ENCODE results near the gene ZBTB42. TPM values are rescaled to one million over a fixed set of nuclear protein-coding genes. Genes with fewer than 3 reads are reported as not detected.

ZBTB42 gene
- polyA plus RNA-seq, 3 donors: 2.8 to 8.4 (median 5.2) TPM

DNA sequence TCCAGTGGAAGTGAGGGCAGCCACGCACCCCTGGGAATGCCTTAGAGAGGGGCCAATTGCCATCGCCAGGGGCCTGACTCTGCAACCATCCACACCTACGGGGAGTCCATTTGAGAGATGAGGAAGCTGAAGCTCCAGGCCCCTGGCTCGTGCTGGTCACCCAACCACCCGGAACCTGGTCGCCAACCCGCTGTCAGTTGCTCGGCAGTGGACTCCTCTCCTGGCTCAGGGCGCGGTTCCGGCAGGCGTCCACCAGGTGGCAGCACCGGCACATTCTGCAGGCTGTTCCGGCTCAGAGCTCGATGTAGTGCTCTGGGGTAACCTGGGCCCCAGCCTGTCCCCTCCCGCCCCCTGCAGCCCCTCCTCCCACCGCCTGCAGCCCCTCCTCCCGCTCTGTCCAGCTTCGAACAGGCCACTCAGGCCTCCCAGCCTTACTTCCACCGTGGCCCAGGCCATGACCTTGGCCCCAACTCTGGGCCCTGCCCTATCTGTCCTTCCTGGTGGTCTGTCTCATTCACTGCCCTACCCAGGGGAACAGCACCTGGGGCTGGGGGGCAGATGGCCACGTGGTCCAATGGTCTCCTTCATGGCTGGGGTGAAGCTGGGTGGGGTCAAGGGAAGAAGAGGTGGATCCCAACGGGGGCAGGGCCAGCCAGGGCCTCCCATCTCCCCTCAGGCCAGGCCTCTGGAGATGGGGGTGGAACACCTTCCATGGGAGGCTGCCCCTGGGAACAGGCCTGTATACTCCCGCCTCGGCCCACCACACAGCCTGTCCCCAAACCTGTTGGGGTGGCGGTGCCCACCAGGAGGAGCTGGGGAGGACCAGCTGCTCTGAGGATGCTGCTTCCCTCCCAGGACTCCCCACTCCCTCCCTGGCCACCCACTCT is 32.2 kb upstream of the ZBTB42 start:
- WGBS, 3 donors: 12 to 15% (median 14%) methylated on average over 25 of the region's 25 CpGs
- no peak overlapping the region for H3K27ac ChIP-seq (ENCODE audit: low read depth, low read length)

DNA sequence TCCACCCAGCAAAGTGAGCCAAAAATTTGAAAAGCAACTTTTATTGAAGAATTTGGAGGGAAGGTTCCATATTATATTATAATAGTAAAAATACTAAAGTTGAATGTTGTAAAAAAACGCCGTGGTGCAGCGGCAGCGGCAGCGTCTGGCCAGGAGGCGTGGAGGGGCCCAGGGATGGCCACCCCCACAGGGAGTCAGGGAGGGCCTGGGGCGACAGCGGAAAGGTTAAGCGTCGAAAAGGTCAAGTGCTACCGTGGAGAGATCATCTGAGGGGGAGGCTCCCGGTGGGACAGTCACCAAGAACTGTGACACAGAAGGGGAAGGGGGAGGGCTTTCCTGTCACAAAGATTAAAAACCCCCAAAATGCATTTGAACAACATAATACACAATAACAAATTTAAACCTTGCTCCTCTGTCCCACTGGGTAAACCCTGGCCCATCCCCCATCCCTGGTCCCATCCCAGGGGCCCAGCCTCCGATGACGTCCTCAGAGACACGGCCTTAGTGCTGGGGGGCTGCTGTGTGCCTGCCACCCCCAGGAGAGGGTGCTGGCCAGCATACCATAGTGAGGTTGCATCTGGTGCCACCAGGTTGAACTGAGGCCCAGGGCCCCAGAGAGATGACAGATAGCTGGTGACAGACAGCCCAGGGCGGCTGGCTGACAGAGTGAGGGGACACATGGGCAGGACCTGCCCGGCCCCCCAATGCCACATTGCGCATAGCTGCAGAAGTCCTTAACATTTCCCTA is 31.4 kb upstream of the ZBTB42 start:
- no peak overlapping the region for H3K27ac ChIP-seq (ENCODE audit: low read depth, low read length)
- WGBS, 3 donors: 80 to 85% (median 81%) methylated on average over 18 of the region's 18 CpGs

DNA sequence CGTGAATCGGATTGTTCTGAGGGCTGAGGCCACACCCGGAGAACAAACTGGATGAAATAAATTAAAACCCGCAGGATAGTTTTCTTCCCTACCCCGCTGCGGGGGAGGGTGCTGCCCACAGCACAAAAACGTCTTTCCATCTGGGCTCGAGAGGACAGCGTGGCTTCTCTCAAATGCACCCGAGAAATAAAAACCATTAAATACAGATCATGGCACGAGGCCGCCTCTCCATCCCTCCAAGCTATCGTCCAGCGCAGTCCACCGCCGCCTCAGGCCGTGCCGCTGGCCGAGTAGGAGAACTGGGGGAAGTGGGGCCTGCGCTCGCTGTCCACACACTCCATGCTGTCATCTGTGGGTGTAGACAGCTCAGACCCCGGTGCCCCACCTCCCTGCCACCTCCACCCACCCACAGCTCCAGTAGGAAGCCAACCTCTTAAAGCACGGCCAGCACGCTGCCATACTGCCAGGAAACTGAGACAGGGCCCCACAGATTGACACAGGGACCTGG is 30.8 kb upstream of the ZBTB42 start:
- WGBS, 3 donors: 84 to 86% (median 86%) methylated on average over 24 of the region's 24 CpGs
- no peak overlapping the region for H3K27ac ChIP-seq (ENCODE audit: low read depth, low read length)

DNA sequence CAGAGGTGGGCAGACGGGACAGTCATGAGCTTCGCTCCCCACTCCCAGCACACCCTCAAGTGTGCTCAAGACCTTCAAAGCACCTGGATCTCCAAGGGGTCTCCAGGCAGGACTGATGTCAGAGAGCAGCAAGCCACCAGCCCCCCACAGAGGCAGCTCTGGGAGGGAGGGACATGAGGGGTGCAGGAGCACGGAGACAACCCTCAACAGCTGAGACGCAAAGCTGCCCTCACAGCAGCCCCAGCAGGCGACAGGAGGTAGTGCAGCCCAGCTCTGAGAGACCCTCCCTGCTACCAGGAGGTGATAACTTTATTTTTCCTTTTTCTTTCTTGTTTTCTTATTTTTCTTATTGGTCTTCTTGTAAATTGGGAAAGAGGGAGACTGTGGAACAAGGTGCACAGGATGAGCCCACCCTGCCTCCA is 30.0 kb upstream of the ZBTB42 start:
- WGBS, 3 donors: 80 to 99% (median 97%) methylated on average over 5 of the region's 5 CpGs
- H3K27ac ChIP-seq (ENCODE audit: low read depth, low read length): no peak overlapping the region

DNA sequence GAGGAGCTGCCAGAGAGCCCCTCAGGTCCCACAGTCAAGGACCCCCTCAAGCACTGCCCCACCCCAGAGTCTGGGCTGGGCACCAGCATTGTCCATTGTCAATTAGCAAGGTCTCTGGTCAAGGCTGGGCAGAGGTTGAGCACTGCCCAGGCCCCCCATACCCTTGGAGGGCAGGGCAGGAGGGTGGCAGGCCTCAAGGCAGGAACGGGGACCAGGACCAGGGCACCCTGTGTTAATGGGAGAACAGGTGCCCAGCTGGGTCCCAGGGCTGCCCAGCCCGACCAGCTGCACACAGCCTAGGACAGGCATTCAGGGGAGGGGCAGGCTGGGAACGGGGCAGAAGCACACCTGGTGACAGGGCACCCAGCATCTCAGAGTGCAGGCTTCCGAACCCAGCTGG is 29.5 kb upstream of the ZBTB42 start:
- WGBS, 3 donors: 96 to 98% (median 98%) methylated on average over 4 of the region's 4 CpGs
- no peak overlapping the region for H3K27ac ChIP-seq (ENCODE audit: low read depth, low read length)

DNA sequence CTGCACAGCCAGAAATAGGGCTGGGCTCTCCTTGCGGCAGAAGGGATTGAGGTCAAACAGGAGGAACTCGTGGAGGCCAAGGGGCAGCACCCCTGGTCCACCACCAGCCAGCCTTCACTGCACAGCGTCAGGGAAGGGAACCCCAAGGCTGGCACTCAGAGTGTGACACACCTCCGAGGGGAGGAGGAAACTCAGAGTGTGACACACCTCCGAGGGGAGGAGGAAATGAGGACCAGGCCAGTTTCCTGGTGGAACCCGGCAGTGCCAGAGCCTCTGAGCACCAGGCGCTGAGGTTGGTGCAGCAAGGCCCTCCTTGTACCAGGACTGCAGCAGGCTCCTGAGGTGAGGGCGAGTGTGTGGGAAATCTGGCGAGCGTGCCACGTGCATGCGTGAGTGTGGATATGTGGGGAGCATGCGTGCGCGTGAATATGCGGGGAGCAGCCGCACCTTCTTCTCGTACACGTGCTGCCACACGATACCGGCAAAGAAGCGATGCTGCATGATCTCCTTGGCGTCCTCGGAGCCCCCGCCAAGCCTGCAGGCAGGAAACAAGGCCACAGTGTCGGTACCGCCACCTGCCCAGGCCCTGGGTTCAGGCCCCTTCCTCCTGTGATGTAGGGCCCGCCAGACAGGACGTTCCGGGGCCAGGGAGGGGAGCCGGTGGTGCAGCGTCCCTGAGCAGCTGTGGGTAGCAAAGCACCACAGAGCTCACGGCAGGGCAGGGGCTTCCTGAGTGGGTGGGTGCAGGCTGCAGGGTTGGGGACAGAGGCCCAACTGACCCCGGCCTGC is 28.8 kb upstream of the ZBTB42 start:
- 87 to 90% (median 90%) methylated on average over 34 of the region's 34 CpGs for WGBS, 3 donors
- H3K27ac ChIP-seq (ENCODE audit: low read depth, low read length): no peak overlapping the region

DNA sequence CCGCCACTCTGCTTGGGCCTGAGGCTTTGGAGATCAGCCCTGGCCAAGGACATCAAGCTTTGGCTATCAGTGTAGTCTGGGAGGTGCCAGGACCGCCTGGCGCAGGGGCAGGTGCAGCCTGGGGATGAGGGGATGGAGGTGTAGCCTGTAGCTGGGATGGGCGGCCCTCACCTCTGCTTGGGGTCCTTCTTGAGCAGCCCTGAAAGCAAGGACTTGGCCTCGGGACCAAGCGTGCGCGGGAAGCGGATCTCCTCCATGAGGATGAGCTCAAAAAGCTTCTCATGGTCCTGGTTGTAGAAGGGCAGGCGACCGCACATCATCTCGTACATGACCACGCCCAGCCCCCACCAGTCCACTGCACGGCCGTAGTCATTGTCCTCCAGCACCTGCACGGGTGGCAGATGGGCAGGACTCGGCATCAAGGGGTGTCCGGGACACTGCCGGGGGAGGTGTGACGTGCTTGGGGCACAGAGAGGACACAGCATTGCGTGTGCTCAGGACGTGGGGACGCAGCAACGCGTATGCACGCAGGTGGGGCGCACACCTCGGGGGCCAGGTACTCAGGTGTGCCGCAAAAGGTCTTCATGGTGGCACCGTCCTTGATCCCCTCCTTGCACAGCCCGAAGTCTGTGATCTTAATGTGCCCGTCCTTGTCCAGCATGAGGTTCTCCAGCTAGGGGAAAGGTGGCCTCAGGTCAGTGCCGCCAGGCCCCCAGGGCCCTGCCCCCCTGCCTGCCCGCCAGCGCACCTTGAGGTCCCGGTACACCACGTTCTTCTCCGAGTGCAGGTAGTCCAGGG is 28.0 kb upstream of the ZBTB42 start:
- WGBS, 3 donors: 82 to 95% (median 93%) methylated on average over 38 of the region's 38 CpGs
- H3K27ac ChIP-seq (ENCODE audit: low read depth, low read length): no peak overlapping the region

DNA sequence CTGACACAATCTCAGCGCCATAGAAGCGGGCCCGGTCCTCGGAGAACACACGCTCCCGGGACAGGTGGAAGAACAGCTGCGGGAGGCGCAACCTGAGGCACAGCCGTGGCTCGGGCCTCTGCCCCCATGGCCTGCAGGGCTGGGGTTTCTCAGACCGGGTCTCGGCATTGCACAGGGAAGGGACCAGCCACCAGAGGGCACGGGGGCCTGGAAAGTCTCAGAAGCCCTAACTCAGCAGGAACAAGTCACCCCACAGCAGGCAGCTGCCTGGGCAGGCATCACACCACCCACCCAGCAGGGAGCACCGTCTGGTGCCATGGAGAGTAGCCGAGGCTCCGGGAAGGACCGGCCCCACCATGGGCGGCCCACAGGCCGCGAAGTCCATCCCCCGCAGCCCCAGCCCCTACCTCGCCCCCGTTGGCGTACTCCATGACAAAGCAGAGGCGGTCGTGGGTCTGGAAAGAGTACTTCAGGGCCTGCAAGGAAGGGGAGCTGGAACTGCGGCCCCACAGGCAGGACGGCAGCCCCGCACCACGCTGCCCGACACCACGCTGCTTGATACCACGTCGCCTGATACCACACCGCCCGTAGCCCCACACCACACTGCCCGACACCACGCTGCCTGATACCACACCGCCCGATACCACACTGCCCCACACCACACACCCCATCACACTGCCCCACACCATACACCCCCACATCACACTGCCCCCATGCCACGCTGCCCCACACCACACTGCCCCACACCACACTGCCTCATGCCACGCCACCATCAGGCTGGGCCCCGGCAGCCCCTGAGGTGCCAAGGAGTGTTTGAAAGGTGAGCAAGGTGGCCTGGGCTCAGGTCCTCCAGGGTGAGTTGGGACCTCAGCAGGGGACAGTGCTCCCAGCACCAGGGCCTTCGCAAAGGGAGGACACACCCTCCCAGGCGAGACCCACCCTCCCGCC is 27.1 kb upstream of the ZBTB42 start:
- no peak overlapping the region for H3K27ac ChIP-seq (ENCODE audit: low read depth, low read length)
- WGBS, 3 donors: 61 to 91% (median 91%) methylated on average over 40 to 46 of the region's 46 CpGs

DNA sequence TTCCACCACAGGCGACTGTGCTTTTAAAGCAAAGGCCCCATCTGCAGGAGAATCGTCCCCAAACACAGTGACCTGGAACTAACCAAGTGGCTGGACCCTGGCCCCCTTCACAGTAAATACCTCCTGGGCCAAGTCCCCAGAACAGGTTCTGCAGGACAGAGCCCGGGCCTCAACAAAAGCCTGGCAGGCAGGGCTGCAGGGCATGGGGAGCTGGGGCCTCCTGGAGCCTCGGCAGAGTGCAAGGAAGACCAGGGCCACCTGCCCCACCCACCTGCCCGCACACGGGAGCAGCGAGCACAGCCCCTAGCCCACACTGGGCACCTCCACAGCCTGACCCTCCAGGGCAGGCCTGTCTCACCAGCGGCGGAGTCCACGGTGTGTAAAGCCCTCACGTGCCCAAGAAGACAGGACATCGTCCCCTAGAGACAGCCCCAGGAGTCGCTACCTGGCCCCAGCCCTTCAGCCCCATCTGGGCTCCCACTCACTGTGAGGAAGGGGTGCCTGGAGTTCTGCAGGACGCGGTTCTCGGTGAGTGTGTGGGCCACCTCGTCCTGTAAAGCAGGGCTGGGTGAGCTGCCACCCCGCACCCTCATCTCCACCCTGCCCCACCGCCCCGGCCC is 26.3 kb upstream of the ZBTB42 start:
- 58 to 90% (median 86%) methylated on average over 20 of the region's 20 CpGs for WGBS, 3 donors
- no peak overlapping the region for H3K27ac ChIP-seq (ENCODE audit: low read depth, low read length)

DNA sequence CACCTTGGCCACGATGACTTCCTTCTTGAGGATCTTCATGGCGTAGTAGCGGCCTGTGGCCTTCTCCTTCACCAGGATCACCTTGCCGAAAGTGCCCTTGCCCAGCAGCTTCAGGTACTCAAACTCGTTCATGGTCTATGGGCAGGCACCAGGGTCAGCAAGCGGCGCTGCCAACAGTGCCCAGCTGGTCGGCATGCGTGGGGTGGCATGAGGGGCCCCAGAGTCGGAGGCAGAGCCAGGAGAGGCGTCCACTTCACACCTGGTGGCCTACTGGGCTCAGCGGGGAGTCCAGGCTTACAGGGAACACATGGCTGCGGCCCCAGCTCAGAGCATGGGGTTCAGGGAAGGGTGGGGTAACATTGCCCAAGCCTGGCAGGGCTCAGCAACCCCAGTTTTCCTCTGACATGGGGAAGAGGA is 25.8 kb upstream of the ZBTB42 start:
- H3K27ac ChIP-seq (ENCODE audit: low read depth, low read length): no peak overlapping the region

DNA sequence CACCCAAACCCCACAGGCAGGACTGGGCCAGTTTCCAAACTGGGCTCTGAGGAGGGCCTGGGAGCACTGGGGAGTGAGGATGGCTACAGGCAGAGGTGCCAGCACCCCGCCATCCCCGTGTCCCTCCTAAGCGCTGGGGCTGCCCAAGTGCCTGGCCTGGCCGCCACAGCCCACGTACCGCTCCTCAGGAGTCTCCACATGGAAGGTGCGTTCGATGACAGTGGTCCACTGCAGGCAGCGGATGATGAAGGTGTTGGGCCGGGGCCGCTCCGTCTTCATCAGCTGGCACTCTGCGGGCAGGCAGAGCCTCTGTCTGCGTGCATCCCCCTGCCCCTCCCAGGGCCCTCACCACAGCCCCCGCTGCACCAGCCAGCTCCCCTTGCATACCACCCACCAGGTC is 24.4 kb upstream of the ZBTB42 start:
- H3K27ac ChIP-seq (ENCODE audit: low read depth, low read length): no peak overlapping the region
- 96 to 98% (median 97%) methylated on average over 14 to 15 of the region's 15 CpGs for WGBS, 3 donors

More for the DNA sequence above, 25.8 kb upstream of the ZBTB42 start:
- 71 to 94% (median 86%) methylated on average over 13 of the region's 13 CpGs for WGBS, 3 donors

DNA sequence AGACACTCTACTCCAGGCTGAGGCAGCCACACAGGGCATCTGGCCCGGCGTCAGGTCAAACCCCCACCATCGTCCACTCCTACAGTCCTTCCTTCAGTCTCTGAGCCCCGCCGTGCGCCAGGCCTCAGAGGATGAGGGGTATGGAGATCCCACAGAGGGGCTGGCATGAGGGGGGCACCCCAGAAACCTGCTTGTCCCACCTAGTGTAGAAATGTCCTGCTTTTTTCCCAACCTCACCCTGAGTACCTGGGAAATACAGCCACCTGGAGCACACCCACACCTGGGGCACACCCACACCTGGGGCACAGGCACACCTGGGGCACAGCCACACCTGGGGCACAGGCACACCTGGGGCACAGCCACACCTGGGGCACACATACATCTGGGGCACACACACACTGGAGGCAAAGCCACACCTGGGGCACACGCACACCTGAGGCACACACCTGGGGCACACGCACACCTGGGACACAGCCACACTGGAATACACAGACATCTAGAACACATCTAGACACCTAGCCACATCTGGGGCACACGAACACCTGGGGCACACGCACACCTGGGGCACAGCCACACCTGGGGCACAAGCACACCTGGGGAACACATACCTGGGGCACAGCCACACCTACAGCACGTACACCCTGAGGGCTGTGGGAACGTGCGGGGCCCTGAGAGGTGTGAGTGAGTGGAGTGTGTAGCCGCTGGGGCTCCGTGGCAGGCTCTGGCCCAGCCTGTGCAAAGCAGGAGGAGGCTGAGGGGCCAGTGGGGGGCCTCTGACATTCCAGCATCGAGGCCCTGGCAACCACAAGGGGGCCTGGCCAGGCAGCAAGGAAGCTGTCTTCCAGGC is 23.7 kb upstream of the ZBTB42 start:
- 72 to 88% (median 82%) methylated on average over 16 of the region's 16 CpGs for WGBS, 3 donors
- no peak overlapping the region for H3K27ac ChIP-seq (ENCODE audit: low read depth, low read length)

DNA sequence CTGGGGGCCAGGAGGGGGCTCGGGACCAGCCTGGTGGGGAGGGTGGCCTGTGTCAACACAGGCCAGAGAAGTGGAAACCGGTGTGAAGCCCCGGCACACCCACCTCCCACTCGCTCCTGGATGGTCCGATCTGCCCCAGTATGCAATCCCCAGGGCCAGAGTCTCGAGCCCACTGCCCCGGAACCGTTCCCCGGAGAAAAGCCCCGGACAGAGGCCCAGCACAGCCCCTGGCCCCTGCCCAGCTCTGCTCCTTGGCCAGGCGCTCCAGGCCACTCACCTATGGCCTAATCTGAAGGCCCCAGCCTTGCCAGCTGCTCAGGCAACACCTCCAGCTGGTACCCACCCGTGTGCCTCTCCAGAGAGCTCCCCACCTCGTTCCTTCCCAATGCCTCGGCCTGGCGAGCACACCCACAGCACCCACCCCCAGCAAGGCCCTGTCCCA is 23.1 kb upstream of the ZBTB42 start:
- 68 to 80% (median 70%) methylated on average over 14 to 15 of the region's 15 CpGs for WGBS, 3 donors
- H3K27ac ChIP-seq (ENCODE audit: low read depth, low read length): no peak overlapping the region

DNA sequence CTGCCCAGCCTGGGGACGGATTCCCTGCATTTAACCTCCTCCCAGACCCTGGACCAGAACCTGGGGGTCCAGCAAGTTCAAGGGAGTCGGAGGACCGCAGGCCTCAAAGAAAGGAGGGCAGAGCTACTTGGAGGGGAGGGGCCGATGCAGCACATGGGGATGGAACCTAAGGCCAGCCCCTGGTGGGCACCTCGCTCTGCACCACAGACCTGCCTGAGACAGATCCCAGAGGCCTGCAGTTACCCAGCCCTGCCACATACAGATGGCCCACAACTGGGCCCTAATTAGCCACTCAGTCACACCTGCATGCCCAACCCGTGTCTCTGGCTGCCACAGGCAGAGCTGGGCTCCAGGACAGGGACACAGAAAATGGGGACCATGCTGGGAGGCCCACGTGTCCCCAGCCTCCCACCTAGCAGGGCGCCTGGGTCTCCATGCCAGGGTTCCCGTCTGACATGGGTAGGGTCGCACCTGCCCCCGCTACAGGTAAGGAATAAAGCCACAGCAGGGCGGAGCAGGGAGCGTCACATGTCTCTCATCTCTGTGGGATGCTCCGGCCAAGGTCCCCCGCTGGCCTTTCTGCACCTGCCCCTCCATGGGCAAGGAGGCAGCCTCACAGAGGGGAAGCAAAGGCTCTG is 22.1 kb upstream of the ZBTB42 start:
- 88 to 93% (median 90%) methylated on average over 15 of the region's 15 CpGs for WGBS, 3 donors

More for the DNA sequence above, 22.1 kb upstream of the ZBTB42 start:
- no peak overlapping the region for H3K27ac ChIP-seq (ENCODE audit: low read depth, low read length)

Data from adipose tissue (tissue), 3 donors.